ENCODE measurements around the gene CATSPER1.
"Not testable (repeated sequence)": the region's sequence is repeated elsewhere in the genome, so short reads cannot be mapped to it uniquely, and the experiment has no call there.

CATSPER1 gene

GRCh38 chr11:66042996-66043906 is 17.0 kb upstream of the CATSPER1 start:
- peaks cover 8% of the 10 kb centered on the region; the same call in 1 of the 2 replicates for H3K36me3 ChIP-seq (ENCODE audit: control insufficient read depth, insufficient read depth, low read length)
- H3K27ac ChIP-seq (ENCODE audit: low read length): no peak overlapping the region
- no peaks in the 10 kb centered on the region for H3K27me3 ChIP-seq (ENCODE audit: control insufficient read depth, insufficient read depth, low read length)
- no peak for DNase-seq (ENCODE audit: low read depth, low spot score)
- no peak overlapping the region for H3K4me3 ChIP-seq (ENCODE audit: low read length)
- H3K9me3 ChIP-seq (ENCODE audit: control insufficient read depth, insufficient read depth, low read length): no peaks in the 10 kb centered on the region
- no CpG with 5 or more reads among the region's 88 CpGs for WGBS (ENCODE audit: insufficient coverage, insufficient read length)
- peaks cover 4% of the 10 kb centered on the region for H3K4me1 ChIP-seq (ENCODE audit: control insufficient read depth, insufficient read depth, low read length)

GRCh38 chr11:66042227-66042995 is 16.1 kb upstream of the CATSPER1 start:
- Histone ChIP-seq H3K27me3 (ENCODE audit: control insufficient read depth, insufficient read depth, low read length) (no peaks in the 10 kb centered on the region), H3K4me3 (ENCODE audit: low read length) (no peak overlapping the region), H3K9me3 (ENCODE audit: control insufficient read depth, insufficient read depth, low read length) (no peaks in the 10 kb centered on the region), H3K4me1 (ENCODE audit: control insufficient read depth, insufficient read depth, low read length) (peaks cover 4% of the 10 kb centered on the region), H3K36me3 (ENCODE audit: control insufficient read depth, insufficient read depth, low read length) (peaks cover 8% of the 10 kb centered on the region; the same call in 1 of the 2 replicates), H3K27ac (ENCODE audit: low read length) (no peak overlapping the region)
- WGBS (ENCODE audit: insufficient coverage, insufficient read length): no CpG with 5 or more reads among the region's 81 CpGs
- no peak for DNase-seq (ENCODE audit: low read depth, low spot score)

DNA sequence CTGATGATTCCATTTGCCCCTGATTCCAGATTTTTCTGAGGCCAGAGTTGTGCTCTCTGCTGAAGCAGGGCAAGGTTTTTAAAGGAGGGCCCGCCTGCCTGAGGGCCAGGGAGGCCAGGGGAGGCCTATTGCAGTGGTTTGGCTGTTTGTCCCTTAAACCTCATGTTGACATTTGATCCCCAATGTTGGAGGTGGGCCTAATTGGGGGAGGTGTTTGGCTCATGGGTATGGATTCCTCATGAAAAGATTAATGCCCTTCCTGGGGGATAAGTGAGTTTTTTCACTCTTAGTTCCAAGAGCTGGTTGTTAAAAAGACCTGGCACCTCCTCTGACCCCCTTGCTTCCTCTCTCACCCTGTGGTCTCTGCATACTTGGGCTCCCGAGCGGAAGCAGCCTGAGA is 13.5 kb upstream of the CATSPER1 start:
- no peaks in the 10 kb centered on the region for H3K9me3 ChIP-seq (ENCODE audit: control insufficient read depth, insufficient read depth, low read length)
- H3K27me3 ChIP-seq (ENCODE audit: control insufficient read depth, insufficient read depth, low read length): no peaks in the 10 kb centered on the region; the same call in 1 of the 2 replicates
- H3K27ac ChIP-seq (ENCODE audit: low read length): no peak overlapping the region
- no peak for DNase-seq (ENCODE audit: low read depth, low spot score)
- peaks cover 8% of the 10 kb centered on the region; the same call in 1 of the 2 replicates for H3K36me3 ChIP-seq (ENCODE audit: control insufficient read depth, insufficient read depth, low read length)
- WGBS (ENCODE audit: insufficient coverage, insufficient read length): no CpG with 5 or more reads among the region's 3 CpGs
- H3K4me3 ChIP-seq (ENCODE audit: low read length): no peak overlapping the region
- no peaks in the 10 kb centered on the region; the same call in 1 of the 2 replicates for H3K4me1 ChIP-seq (ENCODE audit: control insufficient read depth, insufficient read depth, low read length)

DNA sequence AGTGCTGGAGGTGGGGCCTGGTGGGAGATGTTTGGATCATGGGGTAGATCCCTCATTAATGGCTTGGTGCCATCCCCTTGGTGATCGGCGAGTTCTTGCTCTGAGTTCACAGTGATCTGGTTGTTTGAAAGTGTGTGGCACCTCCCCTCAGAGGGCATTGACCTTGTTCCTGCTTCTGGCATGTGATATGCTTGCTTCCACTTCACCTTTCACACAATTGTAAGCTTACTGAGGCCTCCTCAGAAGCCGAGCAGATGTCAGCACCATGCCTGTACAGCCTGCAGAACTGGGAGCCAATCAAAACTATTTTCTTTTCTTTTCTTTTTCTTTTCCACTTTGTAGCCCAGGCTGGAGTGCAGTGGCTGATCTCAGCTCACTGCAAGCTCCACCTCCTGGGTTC is 11.0 kb upstream of the CATSPER1 start:
- no peaks in the 10 kb centered on the region; the same call in 1 of the 2 replicates for H3K27me3 ChIP-seq (ENCODE audit: control insufficient read depth, insufficient read depth, low read length)
- DNase-seq (ENCODE audit: low read depth, low spot score): no peak
- H3K27ac ChIP-seq (ENCODE audit: low read length): no peak overlapping the region
- H3K4me1 ChIP-seq (ENCODE audit: control insufficient read depth, insufficient read depth, low read length): no peaks in the 10 kb centered on the region
- H3K4me3 ChIP-seq (ENCODE audit: low read length): no peak overlapping the region
- H3K9me3 ChIP-seq (ENCODE audit: control insufficient read depth, insufficient read depth, low read length): no peaks in the 10 kb centered on the region
- WGBS (ENCODE audit: insufficient coverage, insufficient read length): no CpG with 5 or more reads among the region's 3 CpGs
- H3K36me3 ChIP-seq (ENCODE audit: control insufficient read depth, insufficient read depth, low read length): no peaks in the 10 kb centered on the region; the same call in 1 of the 2 replicates

DNA sequence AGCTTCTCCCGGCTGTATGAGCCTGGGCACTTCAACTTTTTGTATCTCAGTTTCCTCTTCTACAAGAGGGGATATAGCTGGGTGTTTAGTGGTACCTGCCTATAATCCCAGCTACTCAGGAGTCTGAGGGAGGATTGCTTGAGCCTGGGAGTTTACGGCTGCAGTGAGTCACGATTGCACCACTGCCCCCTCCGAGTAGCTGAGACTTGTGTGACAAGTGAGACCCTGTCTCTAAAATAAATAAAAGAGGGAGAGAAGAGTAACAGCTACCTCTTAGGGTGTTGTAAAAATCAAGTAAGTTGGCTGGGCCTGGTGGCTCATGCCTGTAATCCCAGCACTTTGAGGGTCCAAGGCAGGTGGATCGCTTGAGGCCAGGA is 10.0 kb upstream of the CATSPER1 start:
- no peaks in the 10 kb centered on the region for H3K9me3 ChIP-seq (ENCODE audit: control insufficient read depth, insufficient read depth, low read length)
- no peaks in the 10 kb centered on the region; the same call in 1 of the 2 replicates for H3K27me3 ChIP-seq (ENCODE audit: control insufficient read depth, insufficient read depth, low read length)
- H3K36me3 ChIP-seq (ENCODE audit: control insufficient read depth, insufficient read depth, low read length): no peaks in the 10 kb centered on the region
- H3K4me1 ChIP-seq (ENCODE audit: control insufficient read depth, insufficient read depth, low read length): no peaks in the 10 kb centered on the region
- H3K27ac ChIP-seq (ENCODE audit: low read length): no peak overlapping the region
- H3K4me3 ChIP-seq (ENCODE audit: low read length): no peak overlapping the region
- no CpG with 5 or more reads among the region's 5 CpGs for whole genome bisulfite sequencing (ENCODE audit: insufficient coverage, insufficient read length)
- DNase-seq (ENCODE audit: low read depth, low spot score): no peak

DNA sequence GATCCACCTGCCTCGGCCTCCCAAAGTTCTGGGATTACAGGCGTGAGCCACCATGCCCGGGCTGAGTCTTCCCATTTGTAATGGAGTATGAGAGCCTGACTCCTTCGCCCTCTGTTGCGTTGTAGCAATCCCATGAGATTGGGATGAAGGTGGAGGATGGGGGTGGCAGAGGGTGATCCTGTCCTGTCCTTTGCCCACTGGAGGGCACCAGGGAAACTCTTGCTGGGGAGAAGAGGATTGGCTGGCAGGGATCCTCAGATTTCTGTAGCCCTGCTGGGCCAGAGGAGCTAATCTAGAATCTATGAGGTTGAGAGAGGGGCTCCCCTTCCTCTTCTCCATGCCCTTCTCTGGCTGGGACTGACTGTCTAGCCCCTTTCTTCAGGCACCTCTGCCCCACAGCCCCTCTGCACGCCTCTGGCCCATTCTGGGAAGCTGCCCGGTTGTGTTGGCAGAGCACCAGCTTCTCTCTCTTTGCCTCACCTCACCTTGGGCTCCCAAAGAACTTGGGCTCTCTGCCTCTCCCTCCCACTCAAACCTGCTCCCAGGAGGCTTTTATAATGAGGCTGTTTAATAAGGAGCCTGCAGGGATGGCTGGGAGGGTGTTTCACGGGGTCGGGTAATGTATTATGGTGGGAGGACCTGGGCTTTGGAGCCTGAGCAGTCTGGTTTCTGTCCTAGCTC is 9.5 kb upstream of the CATSPER1 start:
- no CpG with 5 or more reads among the region's 9 CpGs for whole genome bisulfite sequencing (ENCODE audit: insufficient coverage, insufficient read length)
- Histone ChIP-seq H3K4me3 (ENCODE audit: low read length) (no peak overlapping the region), H3K27ac (ENCODE audit: low read length) (no peak overlapping the region), H3K27me3 (ENCODE audit: control insufficient read depth, insufficient read depth, low read length) (no peaks in the 10 kb centered on the region; the same call in 1 of the 2 replicates), H3K9me3 (ENCODE audit: control insufficient read depth, insufficient read depth, low read length) (no peaks in the 10 kb centered on the region), H3K36me3 (ENCODE audit: control insufficient read depth, insufficient read depth, low read length) (no peaks in the 10 kb centered on the region), H3K4me1 (ENCODE audit: control insufficient read depth, insufficient read depth, low read length) (no peaks in the 10 kb centered on the region)
- DNase-seq (ENCODE audit: low read depth, low spot score): no peak

DNA sequence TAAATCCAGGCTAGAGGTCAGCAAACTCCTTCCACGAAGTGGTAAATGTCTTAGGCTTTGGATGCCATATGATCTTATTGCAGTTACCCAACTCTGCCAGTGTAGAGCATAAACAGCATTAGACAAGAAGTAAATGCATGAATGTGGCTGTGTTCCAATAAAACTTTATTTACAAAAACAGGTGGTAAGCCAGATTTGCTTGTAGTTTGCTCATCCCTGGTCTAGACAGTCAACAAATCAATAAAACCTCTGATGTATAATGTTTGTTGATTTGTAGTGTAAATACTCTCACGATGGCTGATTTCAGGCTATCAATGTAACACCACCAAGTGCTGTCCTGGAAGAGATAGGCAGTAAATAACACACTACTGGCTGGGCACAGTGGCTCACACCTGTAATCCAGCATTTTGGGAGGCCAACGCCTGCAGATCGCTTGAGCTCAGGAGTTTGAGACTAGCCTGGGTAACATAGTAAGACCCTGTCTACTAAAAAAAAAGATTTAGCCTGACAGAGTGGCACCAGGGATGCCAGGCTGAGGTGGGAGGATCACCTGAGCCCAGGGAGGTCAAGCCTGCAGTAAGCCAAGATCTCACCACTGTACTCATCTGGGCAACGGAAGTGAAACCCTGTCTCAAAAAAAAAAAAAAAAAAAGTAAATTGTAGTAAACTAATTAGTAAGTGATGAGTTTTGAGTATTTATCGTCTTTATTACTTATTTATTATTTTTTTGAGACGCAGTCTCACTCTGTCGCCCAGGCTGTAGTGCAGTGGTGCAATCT is 6.9 kb upstream of the CATSPER1 start:
- no peak overlapping the region for H3K27ac ChIP-seq (ENCODE audit: low read length)
- H3K4me3 ChIP-seq (ENCODE audit: low read length): no peak overlapping the region
- no peaks in the 10 kb centered on the region for H3K4me1 ChIP-seq (ENCODE audit: control insufficient read depth, insufficient read depth, low read length)
- no peak for DNase-seq (ENCODE audit: low read depth, low spot score)
- H3K36me3 ChIP-seq (ENCODE audit: control insufficient read depth, insufficient read depth, low read length): no peaks in the 10 kb centered on the region
- H3K9me3 ChIP-seq (ENCODE audit: control insufficient read depth, insufficient read depth, low read length): no peaks in the 10 kb centered on the region
- H3K27me3 ChIP-seq (ENCODE audit: control insufficient read depth, insufficient read depth, low read length): no peaks in the 10 kb centered on the region; the same call in 1 of the 2 replicates
- no CpG with 5 or more reads among the region's 8 CpGs for WGBS (ENCODE audit: insufficient coverage, insufficient read length)

DNA sequence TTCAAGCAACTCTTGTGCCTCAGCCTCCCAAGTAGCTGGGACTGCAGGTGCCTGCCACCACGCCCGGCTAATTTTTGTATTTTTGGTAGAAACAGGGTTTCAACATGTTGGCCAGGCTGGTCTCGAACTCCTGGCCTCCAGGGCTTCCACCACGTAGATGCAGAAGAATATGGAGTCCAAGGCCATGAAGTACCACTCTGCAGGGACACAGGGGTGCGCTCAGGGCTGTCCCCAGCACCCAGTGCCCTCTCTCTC is 3.2 kb downstream of the CATSPER1 start:
- not testable (repeated sequence) for H3K9me3 ChIP-seq (ENCODE audit: control insufficient read depth, insufficient read depth, low read length); H3K27ac ChIP-seq (ENCODE audit: low read length); DNase-seq (ENCODE audit: low read depth, low spot score); H3K4me3 ChIP-seq (ENCODE audit: low read length); H3K4me1 ChIP-seq (ENCODE audit: control insufficient read depth, insufficient read depth, low read length); H3K36me3 ChIP-seq (ENCODE audit: control insufficient read depth, insufficient read depth, low read length); H3K27me3 ChIP-seq (ENCODE audit: control insufficient read depth, insufficient read depth, low read length)
- no CpG with 5 or more reads among the region's 5 CpGs for whole genome bisulfite sequencing (ENCODE audit: insufficient coverage, insufficient read length)

- peak; percentile 68 for DNase-seq (ENCODE audit: low read depth, low spot score)
- whole genome bisulfite sequencing (ENCODE audit: insufficient coverage, insufficient read length): no CpG with 5 or more reads among the region's 46 CpGs
Measured at GRCh38 chr11:66022401-66023185, 3.7 kb downstream of the CATSPER1 start.

More at GRCh38 chr11:66022401-66023185, 3.7 kb downstream of the CATSPER1 start:
- no peaks in the 10 kb centered on the region for H3K36me3 ChIP-seq (ENCODE audit: control insufficient read depth, insufficient read depth, low read length)
- H3K27ac ChIP-seq (ENCODE audit: low read length): no peak overlapping the region
- H3K9me3 ChIP-seq (ENCODE audit: control insufficient read depth, insufficient read depth, low read length): no peaks in the 10 kb centered on the region
- no peak overlapping the region for H3K4me3 ChIP-seq (ENCODE audit: low read length)
- H3K27me3 ChIP-seq (ENCODE audit: control insufficient read depth, insufficient read depth, low read length): 0 out of 2 replicates have a peak, but pooled peaks cover 2% of the 10 kb centered on the region
- H3K4me1 ChIP-seq (ENCODE audit: control insufficient read depth, insufficient read depth, low read length): no peaks in the 10 kb centered on the region; the same call in 1 of the 2 replicates

All from iPS DF 6.9 (cell line).